ENCODE results near the gene GP2.

The GP2 gene

DNA sequence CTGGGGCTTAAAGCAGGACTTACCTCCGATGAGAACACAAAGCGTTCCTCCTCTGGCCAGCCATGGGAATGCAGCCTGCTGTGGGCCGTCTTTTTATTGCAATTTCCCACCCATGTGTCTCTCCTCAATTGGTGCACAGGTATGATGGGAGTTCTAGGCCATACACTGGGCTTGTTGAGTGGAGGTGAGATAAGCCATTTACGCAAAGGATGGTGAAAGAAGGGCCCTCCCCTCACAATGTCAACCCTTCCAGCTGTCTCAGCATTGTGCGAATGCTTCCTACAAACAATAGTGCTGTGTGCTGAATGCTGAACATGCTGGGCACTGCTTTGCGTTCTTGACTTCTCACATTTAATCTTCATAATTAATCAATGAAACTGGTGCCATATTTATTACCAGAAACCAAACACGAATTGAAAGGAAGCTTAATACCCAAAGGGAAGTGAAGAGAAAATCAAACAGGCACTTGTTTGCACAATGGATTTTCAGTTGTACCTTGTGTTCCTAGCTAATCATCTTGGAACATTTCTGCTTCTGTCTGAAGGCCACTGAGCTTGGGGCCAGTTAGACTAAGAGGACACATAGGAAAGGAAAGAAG, at the start of gene GP2:
TSS of gene GP2 (minus strand) at position 70 of the 598 bp plus-strand sequence. CDS start 1,082 bp downstream, outside the sequence.
- peak; percentile 82 for DNase-seq

GRCh38 chr16:20372701-20373100, 45.4 kb upstream of the GP2 start:
- no peak for DNase-seq

DNA sequence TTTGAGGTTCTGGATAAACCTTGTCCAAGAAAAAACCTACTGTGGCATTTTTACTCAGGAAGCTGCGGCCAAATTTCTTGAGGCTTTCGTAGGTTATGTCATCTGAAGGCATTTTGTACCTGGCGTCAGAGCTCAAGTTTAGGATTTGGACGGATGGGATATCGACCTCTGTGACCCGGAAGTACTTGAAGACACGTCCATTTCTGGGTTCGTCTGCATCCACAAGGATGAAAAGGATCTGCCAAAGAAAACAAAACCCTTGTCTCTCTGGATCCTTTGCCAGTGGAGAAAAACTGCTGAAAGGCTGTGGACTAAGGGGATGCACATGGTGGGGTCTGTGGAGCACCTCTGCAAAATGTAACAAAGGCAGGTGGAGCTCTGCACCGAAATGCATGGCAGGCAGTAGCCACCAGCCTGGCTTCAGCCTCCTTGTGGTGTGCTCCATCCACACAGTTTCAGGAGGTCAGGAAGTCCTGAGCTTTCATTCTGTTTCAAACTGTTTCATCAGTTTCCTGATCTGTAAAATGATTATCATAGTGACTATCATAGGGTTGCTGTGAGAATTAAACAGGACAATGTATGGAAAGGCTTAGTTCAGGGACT, 42.2 kb upstream of the GP2 start:
- no peak for DNase-seq

DNA sequence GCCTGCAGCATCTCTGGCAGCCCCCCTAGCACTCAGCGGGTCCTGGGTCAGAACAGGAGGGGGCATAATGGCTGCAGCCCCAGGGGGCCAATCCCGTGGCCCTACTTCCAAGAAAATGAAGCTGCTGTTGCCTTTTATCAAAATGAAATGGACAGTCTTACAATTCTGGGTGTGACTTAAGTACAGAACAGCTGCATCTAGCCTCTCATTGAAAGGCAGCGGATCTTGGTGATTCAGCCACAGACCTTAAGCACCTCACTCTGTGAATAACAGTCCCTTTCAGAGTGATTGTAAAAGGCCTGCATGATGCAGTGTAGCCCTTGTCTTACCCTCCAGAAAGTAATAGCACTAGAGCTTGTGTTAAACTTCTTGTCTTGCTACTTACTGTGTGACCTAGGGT, 36.7 kb upstream of the GP2 start:
- DNase-seq: no peak

GRCh38 chr16:20363191-20363590, 35.9 kb upstream of the GP2 start:
- no peak for DNase-seq

GRCh38 chr16:20359997-20360396, 32.7 kb upstream of the GP2 start:
- DNase-seq: no peak

GRCh38 chr16:20355114-20355782, 27.9 kb upstream of the GP2 start:
- DNase-seq: no peak

GRCh38 chr16:20353379-20353778, 26.1 kb upstream of the GP2 start:
- no peak for DNase-seq

GRCh38 chr16:20352615-20353014, 25.3 kb upstream of the GP2 start, which contains the start of gene UMOD:
TSS of gene UMOD (minus strand) at chr16:20352715. CDS start at chr16:20350737, 1,978 bp downstream.
- DNase-seq: no peak

GRCh38 chr16:20349615-20350014, 22.3 kb upstream of the GP2 start:
- no peak for DNase-seq

DNA sequence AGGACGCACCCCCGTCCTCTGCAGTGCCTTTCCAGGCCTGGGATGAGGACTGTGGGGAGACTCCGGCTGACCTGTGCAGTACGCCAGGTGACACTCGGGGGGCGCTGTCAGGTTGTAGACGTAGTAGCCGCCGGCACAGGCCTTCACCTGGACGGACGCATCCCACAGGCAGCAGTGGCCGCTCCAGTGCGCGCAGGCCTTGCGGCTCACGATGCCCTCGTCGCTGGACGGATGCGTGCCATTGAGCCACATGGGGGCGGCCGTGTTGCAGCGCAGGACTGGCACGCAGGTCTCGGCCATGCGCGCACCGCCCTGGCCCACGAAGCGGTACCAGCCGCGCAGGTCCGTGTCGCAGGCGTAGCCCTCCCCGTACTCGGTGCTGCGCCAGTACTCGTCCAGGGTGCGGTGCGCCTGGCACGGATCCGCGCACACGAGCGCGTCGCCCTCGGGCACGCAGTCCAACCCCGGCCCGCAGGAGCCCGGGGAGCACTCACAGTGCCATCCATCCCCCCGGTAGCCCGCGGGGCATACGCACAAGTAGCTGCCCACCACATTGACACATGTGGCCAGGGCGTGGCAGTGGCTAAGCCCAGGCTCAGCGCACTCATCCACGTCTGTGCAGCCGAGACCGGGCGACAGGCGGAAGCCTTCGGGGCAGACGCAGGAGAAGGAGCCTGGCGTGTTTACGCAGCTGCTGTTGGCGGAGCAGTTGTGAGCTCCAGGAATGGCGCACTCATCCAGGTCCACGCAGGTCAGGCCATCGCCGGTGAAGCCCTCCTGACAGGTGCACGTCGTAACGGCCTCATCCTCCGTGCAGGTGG, 21.3 kb upstream of the GP2 start:
- peak; percentile 67 for DNase-seq

GRCh38 chr16:20347666-20348364, 20.5 kb upstream of the GP2 start:
- DNase-seq: no peak

DNA sequence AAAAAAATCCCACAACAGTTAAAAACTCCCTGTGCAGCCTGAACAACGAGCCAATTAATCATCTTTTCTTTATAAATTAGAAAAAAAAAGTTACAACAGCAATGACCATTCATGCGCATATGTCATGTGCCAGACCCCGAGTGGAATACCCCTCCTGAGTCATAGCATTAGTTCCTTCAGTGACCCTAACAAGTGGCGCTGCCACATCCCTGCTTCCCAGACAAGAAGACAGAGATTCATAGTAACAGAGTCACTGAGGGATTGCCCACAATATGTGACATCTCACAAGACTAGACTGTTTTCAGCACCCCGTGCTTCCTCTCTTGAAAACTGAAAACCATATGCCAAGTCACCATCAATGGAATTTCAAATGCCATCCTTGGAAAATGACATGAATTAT, 17.3 kb upstream of the GP2 start:
- DNase-seq: no peak

DNA sequence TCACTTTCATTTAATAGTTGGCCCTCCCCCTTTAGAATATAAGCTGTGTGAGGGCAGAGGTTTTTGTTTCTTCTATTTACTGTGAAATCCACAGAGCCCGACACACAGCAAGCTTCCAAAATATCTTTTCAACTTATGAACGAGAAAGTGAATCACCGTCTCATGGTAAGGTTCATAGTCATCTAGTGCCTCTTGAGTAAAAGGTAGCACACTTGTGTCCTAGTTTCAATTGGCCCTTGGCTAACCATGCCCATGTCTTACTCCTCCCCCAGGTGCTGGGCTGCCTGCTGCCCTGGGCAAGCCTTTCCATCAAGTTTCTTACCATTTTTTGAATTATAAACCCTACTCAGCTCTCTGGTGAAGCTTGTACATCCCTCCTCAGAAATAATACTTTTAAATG, 12.4 kb upstream of the GP2 start:
- DNase-seq: no peak

- DNase-seq: no peak
These were observed 9.6 kb upstream of the GP2 start for GRCh38 chr16:20336955-20337354.

GRCh38 chr16:20334396-20334795, 7.1 kb upstream of the GP2 start:
- no peak for DNase-seq

GRCh38 chr16:20333120-20333519, 5.8 kb upstream of the GP2 start:
- no peak for DNase-seq

GRCh38 chr16:20332411-20332810, 5.1 kb upstream of the GP2 start:
- DNase-seq: no peak

DNA sequence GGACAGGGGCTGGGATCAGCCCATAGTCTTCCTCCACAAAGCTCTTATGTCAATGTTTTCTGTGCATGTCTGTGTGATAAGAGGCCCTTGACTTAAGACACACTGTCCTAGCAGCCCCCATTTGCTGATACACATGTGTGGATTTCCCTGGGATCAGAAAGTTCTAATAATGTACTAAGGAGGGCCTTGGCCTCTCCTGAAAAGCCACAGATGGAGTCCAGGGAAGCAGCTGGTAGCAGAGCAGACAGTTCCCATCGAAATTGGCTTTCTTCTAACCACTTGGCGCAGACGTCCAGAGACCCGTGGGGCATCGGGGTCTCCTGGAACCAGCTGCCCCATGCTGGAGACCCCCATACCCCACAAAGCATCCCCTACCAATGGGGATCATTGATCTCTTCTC, 4.3 kb upstream of the GP2 start:
- no peak for DNase-seq

DNA sequence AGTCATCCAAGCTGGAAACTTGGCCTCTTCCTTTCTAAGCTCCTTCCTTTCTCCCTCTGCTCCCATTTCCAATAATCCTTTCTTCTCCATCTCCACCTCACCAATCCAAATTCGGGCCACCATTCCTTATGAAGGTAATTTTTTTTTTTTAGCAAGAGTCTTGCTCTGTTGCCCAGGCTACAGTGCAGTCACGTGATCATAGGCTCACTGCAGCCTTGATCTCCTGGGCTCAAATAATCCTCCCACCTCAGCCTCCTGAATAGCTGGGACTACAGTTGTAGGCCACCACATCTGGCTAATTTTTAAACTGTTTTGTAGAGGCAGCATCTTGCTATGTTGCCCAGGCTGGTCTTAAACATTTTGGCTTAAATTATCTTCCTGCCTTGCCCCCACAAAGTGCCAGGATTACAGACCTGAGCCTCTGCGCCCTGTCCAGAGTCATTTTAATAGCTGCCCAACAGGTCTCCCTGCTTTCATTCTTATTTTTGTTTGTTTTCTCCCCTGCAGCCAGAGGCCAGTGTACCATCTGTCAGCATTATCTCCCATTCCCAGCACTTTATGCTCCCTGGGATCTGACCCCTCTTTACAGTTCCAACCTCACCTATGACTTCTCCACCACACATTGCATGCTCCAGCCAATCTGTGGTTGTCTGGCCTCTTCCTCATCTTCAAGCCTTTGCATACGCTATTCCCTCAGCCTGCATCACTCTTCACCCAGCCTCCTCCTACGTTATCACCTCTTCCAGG, 2.3 kb upstream of the GP2 start:
- DNase-seq: no peak

GRCh38 chr16:20326321-20326720, 992 bp downstream of the GP2 start:
- no peak for DNase-seq

DNA sequence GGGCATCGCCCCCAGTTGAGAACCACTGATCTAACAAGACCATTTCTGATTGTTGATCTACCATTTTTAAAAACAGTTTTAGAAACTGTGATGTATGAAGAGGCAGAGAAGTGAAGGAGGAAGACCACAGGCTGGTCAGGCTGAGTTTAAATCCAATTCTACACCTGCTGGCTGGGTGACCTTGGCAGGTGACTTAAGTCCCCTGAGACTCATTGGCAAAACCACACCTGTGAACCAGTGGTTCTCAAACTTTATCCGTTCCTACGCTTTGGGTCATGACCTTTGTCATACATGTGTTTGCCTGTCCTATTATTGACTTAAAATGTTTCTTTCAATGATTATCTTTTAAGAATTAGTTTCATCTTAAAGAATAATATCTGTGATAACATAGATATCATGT, 2.3 kb downstream of the GP2 start:
- DNase-seq: no peak
